ENCODE measurements around the gene ADCY2.

ADCY2 gene

GRCh38 chr5:7851240-7851592 lies 455.3 kb downstream of the ADCY2 start:
- Histone ChIP-seq H3K9ac (ENCODE audit: low read depth, low read length) (no peak overlapping the region), H3K4me3 (ENCODE audit: low read depth, low read length) (peak overlapping the region; percentile 58), H3K36me3 (ENCODE audit: control insufficient read depth, insufficient read depth, low read length) (no peaks in the 10 kb centered on the region), H3K9me3 (ENCODE audit: control insufficient read depth, insufficient read depth, low read length) (no peaks in the 10 kb centered on the region), H3K27me3 (ENCODE audit: control insufficient read depth, insufficient read depth, low read length) (peaks cover 27% of the 10 kb centered on the region), H3K4me1 (ENCODE audit: control insufficient read depth, insufficient read depth, low read length) (no peaks in the 10 kb centered on the region)

- Histone ChIP-seq H3K4me3 (ENCODE audit: low read depth, low read length) (peak overlapping the region; percentile 58), H3K9ac (ENCODE audit: low read depth, low read length) (no peak overlapping the region), H3K9me3 (ENCODE audit: control insufficient read depth, insufficient read depth, low read length) (no peaks in the 10 kb centered on the region)
Observed at GRCh38 chr5:7851617-7852289, 455.8 kb downstream of the ADCY2 start.

GRCh38 chr5:7852542-7852941 lies 456.6 kb downstream of the ADCY2 start:
- peaks cover 27% of the 10 kb centered on the region for H3K27me3 ChIP-seq (ENCODE audit: control insufficient read depth, insufficient read depth, low read length)
- H3K36me3 ChIP-seq (ENCODE audit: control insufficient read depth, insufficient read depth, low read length): no peaks in the 10 kb centered on the region

More at GRCh38 chr5:7851617-7852289, 455.8 kb downstream of the ADCY2 start:
- Histone ChIP-seq H3K4me1 (ENCODE audit: control insufficient read depth, insufficient read depth, low read length) (no peaks in the 10 kb centered on the region), H3K27me3 (ENCODE audit: control insufficient read depth, insufficient read depth, low read length) (peaks cover 27% of the 10 kb centered on the region), H3K36me3 (ENCODE audit: control insufficient read depth, insufficient read depth, low read length) (no peaks in the 10 kb centered on the region)

GRCh38 chr5:7852988-7853387 lies 457.1 kb downstream of the ADCY2 start:
- no peak overlapping the region for H3K9ac ChIP-seq (ENCODE audit: low read depth, low read length)
- H3K9me3 ChIP-seq (ENCODE audit: control insufficient read depth, insufficient read depth, low read length): no peaks in the 10 kb centered on the region
- peaks cover 26% of the 10 kb centered on the region for H3K27me3 ChIP-seq (ENCODE audit: control insufficient read depth, insufficient read depth, low read length)
- no peaks in the 10 kb centered on the region for H3K36me3 ChIP-seq (ENCODE audit: control insufficient read depth, insufficient read depth, low read length)
- no peaks in the 10 kb centered on the region for H3K4me1 ChIP-seq (ENCODE audit: control insufficient read depth, insufficient read depth, low read length)
- no peak overlapping the region for H3K4me3 ChIP-seq (ENCODE audit: low read depth, low read length)

More at GRCh38 chr5:7852542-7852941, 456.6 kb downstream of the ADCY2 start:
- Histone ChIP-seq H3K4me3 (ENCODE audit: low read depth, low read length) (no peak overlapping the region), H3K4me1 (ENCODE audit: control insufficient read depth, insufficient read depth, low read length) (no peaks in the 10 kb centered on the region), H3K9me3 (ENCODE audit: control insufficient read depth, insufficient read depth, low read length) (no peaks in the 10 kb centered on the region), H3K9ac (ENCODE audit: low read depth, low read length) (no peak overlapping the region)

- no peaks in the 10 kb centered on the region for H3K4me1 ChIP-seq (ENCODE audit: control insufficient read depth, insufficient read depth, low read length)
- no peak overlapping the region for H3K4me3 ChIP-seq (ENCODE audit: low read depth, low read length)
- H3K36me3 ChIP-seq (ENCODE audit: control insufficient read depth, insufficient read depth, low read length): no peaks in the 10 kb centered on the region
- peaks cover 12% of the 10 kb centered on the region for H3K27me3 ChIP-seq (ENCODE audit: control insufficient read depth, insufficient read depth, low read length)
- H3K9me3 ChIP-seq (ENCODE audit: control insufficient read depth, insufficient read depth, low read length): no peaks in the 10 kb centered on the region
- H3K9ac ChIP-seq (ENCODE audit: low read depth, low read length): no peak overlapping the region
Observed at GRCh38 chr5:7855611-7856010, 459.7 kb downstream of the ADCY2 start.

- Histone ChIP-seq H3K4me3 (ENCODE audit: low read depth, low read length) (no peak overlapping the region), H3K36me3 (ENCODE audit: control insufficient read depth, insufficient read depth, low read length) (no peaks in the 10 kb centered on the region), H3K9ac (ENCODE audit: low read depth, low read length) (no peak overlapping the region), H3K4me1 (ENCODE audit: control insufficient read depth, insufficient read depth, low read length) (no peaks in the 10 kb centered on the region), H3K27me3 (ENCODE audit: control insufficient read depth, insufficient read depth, low read length) (peaks cover 5% of the 10 kb centered on the region), H3K9me3 (ENCODE audit: control insufficient read depth, insufficient read depth, low read length) (no peaks in the 10 kb centered on the region)
Observed at GRCh38 chr5:7856855-7857254, 460.9 kb downstream of the ADCY2 start.

- H3K4me3 ChIP-seq (ENCODE audit: low read depth, low read length): no peak overlapping the region
- no peak overlapping the region for H3K9ac ChIP-seq (ENCODE audit: low read depth, low read length)
- no peaks in the 10 kb centered on the region for H3K36me3 ChIP-seq (ENCODE audit: control insufficient read depth, insufficient read depth, low read length)
- H3K9me3 ChIP-seq (ENCODE audit: control insufficient read depth, insufficient read depth, low read length): no peaks in the 10 kb centered on the region
- H3K4me1 ChIP-seq (ENCODE audit: control insufficient read depth, insufficient read depth, low read length): no peaks in the 10 kb centered on the region
- peaks cover under 1% of the 10 kb centered on the region for H3K27me3 ChIP-seq (ENCODE audit: control insufficient read depth, insufficient read depth, low read length)
Observed at GRCh38 chr5:7857361-7857760, 461.4 kb downstream of the ADCY2 start.

- Histone ChIP-seq H3K4me3 (ENCODE audit: low read depth, low read length) (no peak overlapping the region), H3K9me3 (ENCODE audit: control insufficient read depth, insufficient read depth, low read length) (no peaks in the 10 kb centered on the region), H3K9ac (ENCODE audit: low read depth, low read length) (no peak overlapping the region), H3K4me1 (ENCODE audit: control insufficient read depth, insufficient read depth, low read length) (no peaks in the 10 kb centered on the region), H3K27me3 (ENCODE audit: control insufficient read depth, insufficient read depth, low read length) (no peaks in the 10 kb centered on the region), H3K36me3 (ENCODE audit: control insufficient read depth, insufficient read depth, low read length) (no peaks in the 10 kb centered on the region)
Observed at GRCh38 chr5:7857926-7858632, 462.1 kb downstream of the ADCY2 start.

GRCh38 chr5:7866196-7866595 lies 470.3 kb downstream of the ADCY2 start:
- Histone ChIP-seq H3K27me3 (ENCODE audit: control insufficient read depth, insufficient read depth, low read length) (no peaks in the 10 kb centered on the region), H3K9ac (ENCODE audit: low read depth, low read length) (no peak overlapping the region), H3K4me1 (ENCODE audit: control insufficient read depth, insufficient read depth, low read length) (no peaks in the 10 kb centered on the region)

GRCh38 chr5:7867260-7867659 lies 471.3 kb downstream of the ADCY2 start:
- no peak overlapping the region for H3K9ac ChIP-seq (ENCODE audit: low read depth, low read length)
- H3K27me3 ChIP-seq (ENCODE audit: control insufficient read depth, insufficient read depth, low read length): no peaks in the 10 kb centered on the region
- H3K9me3 ChIP-seq (ENCODE audit: control insufficient read depth, insufficient read depth, low read length): no peaks in the 10 kb centered on the region
- peaks cover 4% of the 10 kb centered on the region for H3K36me3 ChIP-seq (ENCODE audit: control insufficient read depth, insufficient read depth, low read length)
- no peak overlapping the region for H3K4me3 ChIP-seq (ENCODE audit: low read depth, low read length)
- no peaks in the 10 kb centered on the region for H3K4me1 ChIP-seq (ENCODE audit: control insufficient read depth, insufficient read depth, low read length)

More at GRCh38 chr5:7866196-7866595, 470.3 kb downstream of the ADCY2 start:
- no peak overlapping the region for H3K4me3 ChIP-seq (ENCODE audit: low read depth, low read length)
- no peaks in the 10 kb centered on the region for H3K9me3 ChIP-seq (ENCODE audit: control insufficient read depth, insufficient read depth, low read length)
- H3K36me3 ChIP-seq (ENCODE audit: control insufficient read depth, insufficient read depth, low read length): no peaks in the 10 kb centered on the region

- Histone ChIP-seq H3K4me3 (ENCODE audit: low read depth, low read length) (peak overlapping the region; percentile 88), H3K36me3 (ENCODE audit: control insufficient read depth, insufficient read depth, low read length) (peaks cover 4% of the 10 kb centered on the region), H3K4me1 (ENCODE audit: control insufficient read depth, insufficient read depth, low read length) (no peaks in the 10 kb centered on the region), H3K9me3 (ENCODE audit: control insufficient read depth, insufficient read depth, low read length) (no peaks in the 10 kb centered on the region), H3K9ac (ENCODE audit: low read depth, low read length) (peak overlapping the region; percentile 48), H3K27me3 (ENCODE audit: control insufficient read depth, insufficient read depth, low read length) (no peaks in the 10 kb centered on the region)
Observed at GRCh38 chr5:7868427-7868772, 472.5 kb downstream of the ADCY2 start.

- H3K27me3 ChIP-seq (ENCODE audit: control insufficient read depth, insufficient read depth, low read length): no peaks in the 10 kb centered on the region
- H3K4me3 ChIP-seq (ENCODE audit: low read depth, low read length): peak within 1 kb of the TSS; percentile 88
- no peaks in the 10 kb centered on the region for H3K9me3 ChIP-seq (ENCODE audit: control insufficient read depth, insufficient read depth, low read length)
- peaks cover 4% of the 10 kb centered on the region for H3K36me3 ChIP-seq (ENCODE audit: control insufficient read depth, insufficient read depth, low read length)
- peak within 1 kb of the TSS; percentile 49 for H3K9ac ChIP-seq (ENCODE audit: low read depth, low read length)
- H3K4me1 ChIP-seq (ENCODE audit: control insufficient read depth, insufficient read depth, low read length): no peaks in the 10 kb centered on the region
Observed at GRCh38 chr5:7868773-7869473, 473.0 kb downstream of the ADCY2 start, which contains the start of the genes FASTKD3 and MTRR. Gene FASTKD3, minus strand, starts transcription at chr5:7869031. Its CDS starts 948 bp downstream, at chr5:7868083. Gene MTRR, plus strand, starts transcription at chr5:7869148. Its CDS starts 1,647 bp downstream, at chr5:7870795.

Data from iPS-15b (cell line).